Measurements from ENCODE around the gene DOCK4. TPM values are rescaled to one million over a fixed set of nuclear protein-coding genes. Genes with fewer than 3 reads are reported as not detected.

The DOCK4 gene
- polyA plus RNA-seq, 1 donor (not counting 4 experiments of a cell fraction or from before 2014, with no cell fraction given), result 13.9 TPM

DNA sequence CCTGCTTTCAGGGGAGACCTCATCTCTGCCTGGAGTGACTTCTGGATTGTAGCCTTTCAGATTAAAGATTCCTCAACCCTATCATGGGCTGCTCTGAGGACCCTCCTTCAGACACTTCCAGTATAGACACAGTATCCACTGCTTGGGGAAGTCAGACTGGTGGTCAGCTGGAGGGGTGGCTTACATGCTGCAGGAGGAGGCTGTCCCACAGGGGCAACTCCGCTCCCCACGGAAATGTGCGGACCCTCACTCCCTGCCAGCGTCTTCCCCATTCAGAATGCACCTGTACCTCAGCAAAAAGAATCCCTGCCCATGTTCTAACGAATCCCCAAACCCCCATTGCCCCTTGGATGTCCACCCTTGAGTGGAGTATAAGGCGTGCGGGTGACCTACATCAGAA, 95.5 kb downstream of the DOCK4 start:
- no peak for FAIRE-seq

DNA sequence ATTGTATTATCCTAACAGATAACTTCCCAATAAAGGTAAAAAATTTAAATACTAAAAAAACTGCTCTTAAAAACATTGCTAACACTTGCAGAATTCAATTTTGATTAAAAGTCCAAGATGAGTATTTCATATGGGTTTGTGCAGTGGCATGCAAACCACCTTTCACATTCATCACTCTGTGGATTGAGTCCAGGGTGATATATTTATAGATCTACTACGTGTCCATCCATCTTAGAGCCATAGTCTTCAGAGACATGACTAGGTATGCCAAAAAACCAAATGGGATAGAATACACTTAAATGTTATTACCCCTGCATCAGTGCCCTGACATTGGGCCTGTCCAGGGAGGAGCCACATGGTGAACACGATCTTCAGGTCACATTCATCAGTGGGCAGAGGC, 96.0 kb downstream of the DOCK4 start:
- Histone ChIP-seq H4K20me1 (ENCODE audit: control insufficient read depth, extremely low read depth, insufficient read depth, low read length) (no peaks in the 10 kb centered on the region), H3K27ac (ENCODE audit: control insufficient read depth, insufficient read depth, low read length) (no peak overlapping the region), H3K9ac (ENCODE audit: control insufficient read depth, extremely low read depth, insufficient read depth, low read length) (no peak overlapping the region), H3K27me3 (ENCODE audit: control insufficient read depth, extremely low read depth, insufficient read depth, low read length) (no peaks in the 10 kb centered on the region), H3K9me1 (ENCODE audit: control insufficient read depth, extremely low read depth, insufficient read depth, low read length) (no peaks in the 10 kb centered on the region), H3K9me3 (ENCODE audit: control insufficient read depth, low read depth, low read length) (no peaks in the 10 kb centered on the region), H3K36me3 (ENCODE audit: control insufficient read depth in 2 of 2, extremely low read depth in 1 of 2, insufficient read depth in 2 of 2, low read length in 2 of 2) (no peaks in the 10 kb centered on the region), H3K79me2 (ENCODE audit: control insufficient read depth, insufficient read depth, low read length) (peaks cover 17% of the 10 kb centered on the region), H2AFZ (ENCODE audit: control insufficient read depth, low read length) (no peak overlapping the region), H3K4me3 (ENCODE audit: control insufficient read depth in 2 of 3, extremely low read depth in 1 of 3, insufficient read depth in 2 of 3, low read depth in 1 of 3, low read length in 3 of 3) (no peak overlapping the region), H3K4me1 (ENCODE audit: control insufficient read depth, extremely low read depth, insufficient read depth, low read length) (peaks cover 4% of the 10 kb centered on the region), H3K4me2 (ENCODE audit: control insufficient read depth, extremely low read depth, insufficient read depth, low read depth, low read length) (no peak overlapping the region)
- DNase-seq (ENCODE audit: low read depth, low spot score) (no peak), FAIRE-seq (no peak)
- no peak for TF ChIP-seq CTCF (optimal IDR thresholded peaks at IDR 0.05 in 1 of 3, IDR thresholded peaks at IDR 0.05 in 1 of 3, conservative IDR thresholded peaks at IDR 0.05 in 1 of 3; ENCODE audit: extremely low read depth in 1 of 3, insufficient read depth in 2 of 3, low read length in 3 of 3)
- no peak for TF ChIP-seq EZH2 (IDR thresholded peaks at IDR 0.05; ENCODE audit: low read length)
- dilution Hi-C loops (cut with MboI; ENCODE audit: extremely low pct_ligation_motif_present, low sequenced_read_pairs), result no loop called here

More for the DNA sequence above, 95.5 kb downstream of the DOCK4 start:
- Histone ChIP-seq H4K20me1 (ENCODE audit: control insufficient read depth, extremely low read depth, insufficient read depth, low read length) (no peaks in the 10 kb centered on the region), H3K79me2 (ENCODE audit: control insufficient read depth, insufficient read depth, low read length) (peaks cover 20% of the 10 kb centered on the region), H3K36me3 (ENCODE audit: control insufficient read depth in 2 of 2, extremely low read depth in 1 of 2, insufficient read depth in 2 of 2, low read length in 2 of 2) (no peaks in the 10 kb centered on the region), H3K27me3 (ENCODE audit: control insufficient read depth, extremely low read depth, insufficient read depth, low read length) (no peaks in the 10 kb centered on the region), H3K9me1 (ENCODE audit: control insufficient read depth, extremely low read depth, insufficient read depth, low read length) (no peaks in the 10 kb centered on the region), H3K9ac (ENCODE audit: control insufficient read depth, extremely low read depth, insufficient read depth, low read length) (no peak overlapping the region), H3K9me3 (ENCODE audit: control insufficient read depth, low read depth, low read length) (no peaks in the 10 kb centered on the region), H3K4me1 (ENCODE audit: control insufficient read depth, extremely low read depth, insufficient read depth, low read length) (peaks cover 4% of the 10 kb centered on the region), H3K4me2 (ENCODE audit: control insufficient read depth, extremely low read depth, insufficient read depth, low read depth, low read length) (no peak overlapping the region), H2AFZ (ENCODE audit: control insufficient read depth, low read length) (no peak overlapping the region), H3K27ac (ENCODE audit: control insufficient read depth, insufficient read depth, low read length) (no peak overlapping the region), H3K4me3 (ENCODE audit: control insufficient read depth in 2 of 3, extremely low read depth in 1 of 3, insufficient read depth in 2 of 3, low read depth in 1 of 3, low read length in 3 of 3) (no peak overlapping the region)
- no peak for DNase-seq (ENCODE audit: low read depth, low spot score)
- dilution Hi-C loops (cut with MboI; ENCODE audit: extremely low pct_ligation_motif_present, low sequenced_read_pairs), result no loop called here
- TF ChIP-seq EZH2 (IDR thresholded peaks at IDR 0.05; ENCODE audit: low read length) (no peak), CTCF (optimal IDR thresholded peaks at IDR 0.05 in 1 of 3, IDR thresholded peaks at IDR 0.05 in 1 of 3, conservative IDR thresholded peaks at IDR 0.05 in 1 of 3; ENCODE audit: extremely low read depth in 1 of 3, insufficient read depth in 2 of 3, low read length in 3 of 3) (no peak)
